ENCODE results near the gene FMN1.

FMN1 gene

DNA sequence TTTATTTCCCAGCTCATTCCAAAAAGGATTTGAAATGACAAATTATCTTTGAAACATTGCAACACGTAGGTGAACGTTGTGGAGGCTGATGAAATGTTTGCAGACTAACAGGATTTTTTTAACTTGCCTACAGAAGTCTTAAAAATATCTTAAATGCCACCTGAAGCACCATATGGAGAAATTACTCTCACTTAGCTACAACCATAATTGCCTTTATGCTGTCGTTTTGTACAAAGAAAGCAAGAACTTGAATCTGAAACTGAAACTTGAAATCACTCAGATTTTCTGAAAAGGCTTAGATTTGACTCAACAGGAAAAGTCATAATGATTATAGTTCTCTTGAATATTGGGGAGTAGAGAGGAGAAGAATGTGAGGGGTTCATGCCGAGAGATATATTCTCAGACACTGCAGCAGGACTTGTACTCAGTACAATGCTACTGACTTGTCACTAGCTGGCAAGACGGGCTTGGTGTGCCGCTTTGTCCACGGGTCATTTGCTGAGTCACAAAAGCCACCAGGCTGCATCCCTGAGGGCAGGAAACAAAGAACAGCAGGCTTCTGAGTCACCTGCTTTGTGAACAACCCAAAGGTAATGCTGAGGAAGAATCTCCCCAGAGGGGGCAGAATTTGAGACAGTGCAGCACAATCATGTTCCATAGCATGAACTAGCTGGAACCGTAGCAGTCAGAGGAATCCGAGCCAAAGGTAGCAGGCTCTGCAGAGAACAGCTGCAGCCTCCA, 7.1 kb upstream of the FMN1 start:
- DNase-seq (ENCODE audit: low spot score): no peak

DNA sequence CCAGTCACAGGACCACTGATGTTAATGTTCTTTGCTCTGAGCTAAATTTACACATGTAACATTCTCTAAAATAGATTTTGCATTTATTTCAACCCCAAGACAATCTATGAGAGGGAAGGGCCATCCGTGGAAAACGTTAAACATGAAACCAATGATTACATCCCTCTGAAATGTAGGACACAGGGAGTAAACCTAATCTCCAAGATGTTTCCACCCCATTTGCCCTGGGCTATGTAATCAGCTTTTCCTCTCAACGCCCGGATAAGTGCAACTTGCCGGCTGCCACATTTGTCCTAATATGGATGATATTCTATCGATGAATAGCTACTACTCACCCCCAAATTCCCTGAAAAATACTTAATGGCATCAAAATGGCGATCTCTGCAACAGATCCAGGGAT, 6.4 kb upstream of the FMN1 start:
- no peak for DNase-seq (ENCODE audit: low spot score)

GRCh38 chr15:33200444-33200843, 5.9 kb upstream of the FMN1 start:
- no peak for DNase-seq (ENCODE audit: low spot score)

GRCh38 chr15:33198541-33198940, 4.0 kb upstream of the FMN1 start:
- no peak for DNase-seq (ENCODE audit: low spot score)

- DNase-seq (ENCODE audit: low spot score): no peak
These were observed 3.1 kb upstream of the FMN1 start for GRCh38 chr15:33197636-33198035.

DNA sequence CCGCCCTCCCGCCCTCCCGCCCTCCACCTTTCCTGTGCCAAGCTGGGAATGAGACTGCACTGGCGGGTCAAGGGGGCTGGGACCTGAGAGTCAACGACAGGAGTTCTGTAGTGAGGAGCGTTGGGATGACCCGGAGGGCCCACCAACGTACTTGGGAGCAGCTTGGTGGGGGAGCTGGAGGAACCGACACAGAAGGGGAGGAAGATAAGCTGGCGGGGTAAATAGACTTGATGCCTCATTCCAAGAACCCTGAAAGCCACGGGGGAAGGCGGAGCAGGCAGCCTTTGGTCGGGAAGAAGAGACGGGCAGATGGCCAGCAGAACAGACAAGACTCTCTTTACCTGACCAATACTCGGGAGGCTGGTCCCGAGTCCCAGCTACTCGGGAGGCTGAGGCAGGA, 277 bp downstream of the FMN1 start:
- peak; percentile 21 for DNase-seq (ENCODE audit: low spot score)

GRCh38 chr15:33191591-33191990, 2.9 kb downstream of the FMN1 start:
- no peak for DNase-seq (ENCODE audit: low spot score)

GRCh38 chr15:33190539-33190938, 4.0 kb downstream of the FMN1 start:
- DNase-seq (ENCODE audit: low spot score): no peak

DNA sequence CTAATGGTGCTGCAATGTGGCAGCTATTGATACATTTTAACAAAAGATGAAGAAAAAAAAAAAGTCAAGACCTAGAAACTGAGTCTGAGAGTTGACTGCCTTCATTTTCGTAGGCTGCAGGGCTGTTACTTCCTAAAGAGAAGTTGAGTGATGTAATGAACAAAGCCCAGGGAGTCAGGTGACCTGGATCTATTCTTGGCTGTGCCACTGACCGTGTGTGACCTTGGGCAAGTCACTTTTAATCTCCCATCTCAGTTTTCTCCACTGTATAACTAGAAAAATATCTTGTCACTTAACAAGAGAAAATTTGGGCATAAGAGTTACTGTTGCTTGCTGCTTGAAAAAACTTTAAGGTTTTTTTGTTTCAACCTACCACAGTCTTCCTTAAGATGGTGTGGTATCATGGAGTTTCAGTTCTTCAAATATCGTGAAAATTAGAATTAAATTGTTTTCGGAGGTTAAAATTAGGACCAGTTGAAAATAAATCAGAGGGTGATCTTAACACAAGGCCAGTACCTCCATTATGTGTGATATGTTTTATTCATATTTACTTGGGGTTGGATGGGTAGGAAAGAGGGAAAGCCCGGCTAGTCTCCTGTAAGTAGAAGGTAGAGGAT, 5.8 kb downstream of the FMN1 start:
- no peak for DNase-seq (ENCODE audit: low spot score)

DNA sequence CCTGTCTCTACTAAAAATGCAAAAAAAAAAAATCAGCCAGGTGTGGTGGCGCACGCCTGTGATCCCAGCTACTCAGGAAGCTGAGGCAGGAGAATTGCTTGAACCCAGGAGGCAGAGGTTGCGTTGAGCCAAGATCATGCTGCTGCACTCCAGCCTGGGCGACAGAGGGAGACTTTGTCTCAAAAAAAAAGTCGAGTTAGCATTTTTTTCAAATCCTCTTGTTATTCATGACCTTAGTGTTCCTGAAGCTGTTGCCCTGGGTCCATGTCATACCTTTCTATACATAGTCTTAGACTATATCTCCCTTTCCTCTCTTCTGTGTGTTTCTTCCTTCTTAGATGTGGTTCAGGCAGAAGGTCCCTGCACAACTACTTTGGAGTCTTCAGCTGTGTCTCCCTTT, 6.4 kb downstream of the FMN1 start:
- no peak for DNase-seq (ENCODE audit: low spot score)

GRCh38 chr15:33183334-33183733, 11.2 kb downstream of the FMN1 start:
- no peak for DNase-seq (ENCODE audit: low spot score)

DNA sequence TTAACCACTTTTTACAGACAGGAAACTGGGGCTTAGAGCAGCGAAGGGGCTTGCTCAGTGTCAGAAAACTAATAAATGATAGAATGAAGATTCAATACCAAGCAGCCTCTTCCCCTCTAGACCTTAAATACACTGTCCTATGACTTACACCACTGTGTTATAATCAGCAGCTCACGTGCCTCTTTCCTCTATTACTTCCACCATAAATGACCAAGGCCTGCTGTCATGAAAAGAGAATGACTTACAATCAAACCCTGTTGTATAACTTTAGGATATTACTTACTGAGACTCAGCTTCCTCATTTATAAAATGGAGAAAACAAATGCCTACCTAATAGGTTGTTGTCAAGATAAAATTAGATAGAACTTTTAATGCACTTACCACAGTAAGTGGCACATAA, 11.6 kb downstream of the FMN1 start:
- DNase-seq (ENCODE audit: low spot score): no peak

- no peak for DNase-seq (ENCODE audit: low spot score)
These were observed 12.1 kb downstream of the FMN1 start for GRCh38 chr15:33182278-33182905.

DNA sequence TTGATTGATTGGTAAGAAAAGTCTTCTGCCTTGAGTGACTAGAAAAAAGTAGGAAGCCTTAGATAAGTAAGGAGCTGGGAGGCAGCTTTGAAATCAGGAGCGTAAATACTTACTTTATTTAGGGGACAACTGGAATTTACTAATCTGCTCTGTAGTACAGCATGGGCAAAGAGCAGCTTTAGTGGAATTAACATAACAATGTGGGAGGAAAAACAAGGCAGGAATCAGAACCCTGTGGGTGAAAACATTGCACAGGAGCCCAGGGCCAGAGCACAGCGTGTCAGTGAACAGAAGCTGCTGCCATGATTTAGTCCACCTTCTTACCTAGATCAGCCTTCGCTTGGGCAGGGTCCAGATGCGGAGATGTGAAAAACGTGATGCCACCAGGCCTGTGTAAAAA, 14.6 kb downstream of the FMN1 start:
- no peak for DNase-seq (ENCODE audit: low spot score)

DNA sequence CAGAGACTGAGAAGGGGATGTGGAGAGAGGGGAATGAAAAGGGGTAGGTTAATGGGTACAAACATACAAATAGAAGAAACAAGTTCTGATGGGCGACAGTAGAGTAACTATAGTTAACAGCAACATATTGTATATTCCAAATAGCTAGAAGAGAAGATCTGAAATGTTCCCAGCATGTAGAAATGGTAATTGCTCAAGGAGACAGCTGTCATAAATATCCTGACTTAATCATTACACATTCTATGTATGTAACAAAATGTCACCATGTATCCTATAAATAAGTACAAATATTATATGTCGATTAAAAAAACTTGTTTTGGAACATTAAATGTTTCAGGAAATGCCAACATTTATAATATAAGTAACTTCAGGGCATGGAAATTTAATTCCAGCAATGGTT, 23.3 kb downstream of the FMN1 start:
- DNase-seq (ENCODE audit: low spot score): no peak

GRCh38 chr15:33169625-33170024, 24.9 kb downstream of the FMN1 start:
- no peak for DNase-seq (ENCODE audit: low spot score)

DNA sequence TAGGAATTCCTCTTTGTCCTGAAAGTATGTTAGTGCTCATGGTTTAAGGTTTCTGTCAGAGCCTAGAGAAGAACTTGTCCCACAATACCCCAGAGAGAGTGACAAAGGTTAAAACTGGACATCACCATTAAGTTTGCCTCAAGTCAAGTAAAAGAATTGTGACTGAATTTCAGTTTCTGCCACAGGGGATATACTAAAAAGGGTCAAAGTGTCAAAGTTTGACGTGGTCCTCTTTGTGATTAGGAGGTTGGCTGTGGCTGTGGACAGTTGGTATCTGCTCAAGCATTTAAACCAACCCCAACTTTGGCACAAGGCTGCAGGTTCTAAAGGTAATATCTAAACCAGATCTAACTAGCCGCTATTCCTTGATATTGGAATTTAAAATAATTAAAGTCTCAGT, 26.1 kb downstream of the FMN1 start:
- DNase-seq (ENCODE audit: low spot score): no peak

DNA sequence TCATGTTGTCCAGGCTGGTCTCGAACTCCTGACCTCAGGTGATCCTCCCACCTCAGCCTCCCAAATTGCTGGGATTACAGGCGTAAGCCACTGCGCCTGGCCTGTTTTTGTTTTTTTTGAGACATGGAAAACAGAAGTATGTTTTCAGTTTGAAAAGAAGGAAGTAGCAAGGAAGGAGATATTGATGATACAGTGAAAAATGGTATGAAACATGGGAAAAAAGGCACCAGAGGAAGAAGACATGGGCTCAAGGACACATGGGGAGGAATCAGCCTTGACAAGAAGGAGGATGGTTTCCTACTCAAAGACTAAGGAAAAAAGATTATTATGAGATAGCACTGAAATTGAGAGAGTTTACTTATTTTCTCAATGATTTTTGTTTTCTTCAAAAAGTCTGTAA, 30.7 kb downstream of the FMN1 start:
- no peak for DNase-seq (ENCODE audit: low spot score)

- DNase-seq (ENCODE audit: low spot score): no peak
These were observed 33.3 kb downstream of the FMN1 start for GRCh38 chr15:33161209-33161608.

DNA sequence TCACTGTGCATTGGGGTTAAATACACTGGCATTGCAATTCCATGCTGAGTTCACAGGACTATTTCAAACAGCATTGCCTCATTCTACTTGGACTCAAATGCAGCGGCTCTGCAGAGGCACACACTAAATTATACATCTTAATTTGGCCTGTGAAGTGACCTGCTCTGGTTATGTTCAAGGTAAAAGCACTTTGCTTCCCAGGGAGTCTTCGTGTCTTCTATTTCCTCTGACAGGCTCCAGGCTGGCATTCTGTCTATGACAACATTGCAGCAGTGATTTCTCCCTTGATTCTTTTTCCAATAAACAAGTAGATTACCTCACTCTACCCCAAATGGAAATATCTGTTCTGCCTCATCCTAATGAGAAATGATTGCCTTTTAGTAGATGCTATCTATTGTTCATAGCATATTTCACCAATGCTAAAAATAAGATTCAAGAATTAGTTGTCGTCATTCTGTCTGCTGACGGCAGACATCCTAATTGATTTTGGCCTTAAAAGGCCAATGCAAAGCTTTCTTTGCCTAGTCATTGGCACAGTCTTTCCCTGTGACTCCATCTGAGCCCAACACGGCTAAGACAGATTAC, 33.8 kb downstream of the FMN1 start:
- no peak for DNase-seq (ENCODE audit: low spot score)

- DNase-seq (ENCODE audit: low spot score): no peak
These were observed 34.6 kb downstream of the FMN1 start for GRCh38 chr15:33159726-33160453.

DNA sequence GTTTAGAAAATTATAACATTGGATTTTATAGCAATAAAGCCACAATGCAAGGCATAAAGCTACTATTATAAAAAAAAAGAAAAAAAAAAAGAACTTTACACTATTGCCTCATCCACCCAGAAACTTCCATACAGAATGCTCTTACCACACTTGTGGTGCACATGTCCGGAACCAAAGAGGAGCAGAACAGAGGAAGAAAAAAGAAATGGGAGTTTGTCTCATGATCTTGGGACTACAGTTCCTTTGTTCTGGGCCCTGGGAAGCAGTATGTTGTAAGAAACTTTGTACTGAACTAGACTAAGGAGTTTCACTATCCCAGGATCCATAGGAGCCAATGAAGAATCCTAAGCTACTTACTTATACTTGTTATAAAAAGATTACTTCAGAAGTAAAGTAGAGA, 36.1 kb downstream of the FMN1 start:
- DNase-seq (ENCODE audit: low spot score): no peak
